Stimulated activated naive CD4-positive, alpha-beta T cell (primary cell): ENCODE results near the gene SNX25.
"Not testable (repeated sequence)": the region's sequence is repeated elsewhere in the genome, so short reads cannot be mapped to it uniquely, and the experiment has no call there.

Source experiments
- DNase-seq, 6 experiments: peaks; one replicate each; lab custom pipeline; 2025; lab: John Stamatoyannopoulos, UW

SNX25 gene

DNA sequence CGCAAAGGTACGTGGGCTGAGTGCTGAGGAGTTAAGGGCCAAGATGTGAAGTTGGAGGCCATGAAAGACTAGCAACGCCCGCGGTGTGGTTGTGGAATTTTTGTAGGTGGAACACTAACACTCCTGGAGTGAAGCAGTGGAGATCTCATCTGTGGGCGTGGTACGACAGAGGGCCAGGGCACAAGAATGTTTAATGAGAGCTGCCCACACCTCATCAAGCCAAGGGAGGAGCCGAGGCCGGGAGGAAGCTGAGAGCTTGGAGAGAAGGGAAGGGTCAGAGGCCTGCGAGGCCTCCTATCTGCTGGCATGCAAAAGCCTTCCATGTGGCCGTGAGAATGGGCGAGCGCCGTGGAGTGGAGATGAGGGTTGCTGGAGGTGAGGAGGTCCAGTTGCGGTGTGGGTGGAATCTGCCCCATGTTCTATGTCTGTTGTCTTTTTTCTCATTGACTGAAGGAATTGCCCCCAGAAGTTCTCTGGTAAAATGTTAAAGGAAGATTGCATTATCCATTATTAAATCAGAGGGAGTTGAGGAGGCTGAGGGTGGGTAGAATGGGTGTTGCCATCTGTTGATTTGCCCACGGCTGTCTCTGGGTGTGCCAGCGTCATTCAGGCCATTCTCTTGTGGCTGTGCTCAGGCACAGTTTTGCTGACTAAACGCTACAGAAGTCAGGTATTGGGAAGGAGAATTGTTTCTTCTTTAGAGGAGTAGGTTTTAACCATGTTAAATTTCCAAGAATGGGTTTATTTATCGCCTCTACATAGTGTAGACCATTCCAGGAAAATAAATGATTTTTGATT is 19.8 kb downstream of the SNX25 start:
- DNase-seq = no peak

DNA sequence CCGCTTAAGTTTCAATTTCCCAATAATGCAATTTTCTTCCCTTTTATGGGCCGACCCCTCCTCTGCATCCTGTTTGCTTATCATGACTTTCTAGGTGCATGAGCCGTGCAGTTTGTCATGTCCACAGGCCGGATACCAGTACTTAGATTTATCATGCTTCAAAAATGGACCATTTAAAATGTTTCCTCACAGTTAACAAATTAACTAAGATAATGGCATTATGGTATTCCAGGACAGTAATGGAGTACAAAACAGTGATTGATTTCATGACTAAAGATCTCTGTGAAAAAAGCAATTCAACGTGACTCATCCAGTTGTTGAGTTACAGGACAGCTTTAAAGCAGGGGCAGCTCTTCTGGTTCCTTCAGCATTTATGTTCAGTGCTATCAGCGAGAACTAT is 23.0 kb downstream of the SNX25 start:
- no peak for DNase-seq

DNA sequence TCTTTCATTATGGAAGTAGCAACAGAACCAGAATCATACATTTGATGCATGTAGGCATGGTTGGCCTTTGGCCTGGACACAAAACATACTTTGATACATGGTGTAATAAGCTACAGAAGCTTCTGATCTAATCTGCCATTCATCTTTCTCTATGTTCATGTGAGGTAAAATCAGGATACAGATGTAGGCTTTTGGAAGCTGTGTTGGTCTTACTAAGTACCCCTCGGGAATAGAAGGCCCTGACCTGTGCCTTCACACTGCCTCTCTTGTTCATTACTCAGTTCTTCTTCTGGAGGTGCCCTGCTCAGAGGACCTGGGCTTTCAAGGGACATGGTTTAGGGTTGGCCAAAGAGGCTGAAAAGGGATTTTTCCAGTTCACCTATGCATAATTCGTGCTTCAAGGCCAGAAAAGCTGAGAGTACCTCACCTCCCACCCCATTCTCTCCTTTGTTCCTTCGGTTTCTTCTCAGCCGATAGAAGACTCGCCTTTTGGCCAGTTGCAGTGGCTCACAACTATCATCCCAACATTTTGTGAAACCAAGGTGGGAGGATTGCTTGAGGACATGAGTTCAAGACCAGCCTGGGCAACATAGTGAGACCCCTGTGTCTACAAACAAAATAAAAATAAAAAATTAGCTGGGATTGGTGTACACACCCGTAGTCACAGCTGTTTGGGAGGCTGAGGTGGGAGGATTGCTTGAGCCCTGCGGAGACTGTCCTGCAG is 25.9 kb downstream of the SNX25 start:
- no peak for DNase-seq

DNA sequence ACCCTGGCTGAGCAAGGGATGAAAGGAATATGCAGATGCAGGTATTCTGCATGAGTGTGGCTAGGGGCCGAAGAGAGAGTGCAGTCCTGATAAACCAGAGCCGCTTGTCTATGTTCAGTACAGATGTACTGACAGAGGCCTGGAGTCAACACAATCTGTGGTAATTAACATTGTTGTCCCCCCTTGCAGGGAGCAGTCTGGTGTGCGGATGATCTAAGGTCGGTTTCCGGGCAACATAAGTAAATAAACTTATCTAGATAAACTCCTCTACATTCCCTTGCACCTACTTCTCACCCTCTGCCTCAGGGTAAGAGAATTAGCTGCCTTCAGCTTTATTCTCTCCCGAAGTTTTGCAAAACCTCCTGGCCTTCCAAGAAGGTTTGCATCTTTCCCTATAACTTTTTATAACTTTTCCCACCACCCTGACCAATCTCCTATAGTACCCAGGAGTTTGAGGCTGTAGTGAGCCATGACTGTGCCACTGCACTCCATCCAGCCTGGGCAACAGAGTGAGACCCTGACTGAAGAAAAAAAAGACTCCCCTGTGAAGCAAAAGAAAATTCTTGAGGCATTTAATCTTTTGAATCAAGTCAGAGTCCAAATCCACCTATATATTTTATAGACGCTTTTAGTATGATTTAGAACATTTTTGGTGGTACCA is 26.6 kb downstream of the SNX25 start:
- no peak for DNase-seq

DNA sequence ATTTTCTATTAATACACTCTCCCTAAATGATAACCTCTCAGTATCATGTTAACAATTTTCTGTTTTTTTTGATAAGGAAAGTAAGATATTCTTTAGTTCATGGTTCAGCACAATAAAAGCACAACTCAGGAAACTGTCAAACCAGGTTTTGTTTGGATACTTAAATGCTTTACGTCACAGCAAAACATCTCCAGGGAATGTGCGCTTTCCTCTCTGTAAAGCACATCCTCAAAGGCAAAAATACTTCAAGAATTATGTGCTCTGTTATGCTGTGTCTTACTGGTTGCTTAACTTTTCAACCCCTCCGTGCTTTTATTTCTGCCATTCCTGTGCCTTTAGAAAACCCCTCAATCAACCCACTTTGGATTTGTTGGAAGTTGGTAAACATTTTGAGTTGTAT is 27.8 kb downstream of the SNX25 start:
- DNase-seq = no peak

DNA sequence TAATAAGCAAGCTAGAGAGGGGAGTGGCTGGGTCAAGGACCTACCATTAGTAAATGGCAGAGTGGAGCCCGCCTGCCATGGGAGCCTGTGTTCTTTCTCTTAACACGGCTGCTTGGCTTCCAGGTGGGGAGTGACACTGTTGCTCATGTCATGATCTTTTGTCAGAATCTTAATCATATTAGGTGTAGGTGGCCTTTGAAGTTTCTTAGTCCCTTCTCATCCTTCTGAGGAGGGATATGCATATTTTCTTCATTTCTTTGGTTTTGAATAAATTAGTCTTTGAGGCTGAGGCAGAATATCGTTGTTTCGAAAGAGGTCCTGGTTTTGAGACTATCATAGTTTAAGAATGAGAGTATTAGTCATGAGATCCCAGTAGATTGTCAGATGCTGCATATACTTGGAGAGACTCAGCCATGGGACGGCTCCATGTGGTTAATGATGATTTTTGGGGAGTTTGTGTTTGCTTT is 28.9 kb downstream of the SNX25 start:
- DNase-seq = no peak

DNA sequence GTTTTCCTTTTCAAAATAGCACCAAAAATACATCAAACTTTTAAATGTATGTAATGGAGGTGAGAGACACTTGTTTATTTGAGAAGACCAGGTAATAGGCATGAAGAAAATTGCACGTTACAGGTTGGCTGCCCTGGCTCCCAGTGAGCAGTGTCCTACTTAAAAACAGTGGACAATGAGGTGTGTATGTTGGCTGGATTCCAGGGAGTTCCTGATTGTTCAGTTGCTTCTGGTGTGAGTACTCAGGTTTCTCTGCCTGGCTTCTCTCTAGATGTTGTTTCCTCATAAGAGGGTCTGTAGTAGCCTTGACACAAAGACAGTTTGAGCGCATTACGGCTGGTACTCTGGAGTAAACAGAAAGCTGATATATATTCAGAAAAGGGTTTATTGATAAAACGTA is 29.4 kb downstream of the SNX25 start:
- no peak for DNase-seq

DNA sequence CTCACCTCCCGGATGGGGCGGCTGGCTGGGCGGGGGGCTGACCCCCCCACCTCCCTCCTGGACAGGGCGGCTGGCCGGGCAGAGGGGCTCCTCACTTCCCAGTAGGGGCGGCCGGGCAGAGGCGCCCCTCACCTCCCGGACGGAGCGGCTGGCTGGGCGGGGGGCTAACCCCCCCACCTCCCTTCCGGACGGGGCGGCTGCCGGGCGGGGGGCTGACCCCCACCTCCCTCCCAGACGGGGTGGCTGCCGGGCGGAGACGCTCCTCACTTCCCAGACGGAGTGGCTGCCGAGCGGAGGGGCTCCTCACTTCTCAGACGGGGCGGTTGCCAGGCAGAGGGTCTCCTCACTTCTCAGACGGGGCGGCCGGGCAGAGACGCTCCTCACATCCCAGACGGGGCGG is 31.1 kb downstream of the SNX25 start:
- not testable (repeated sequence) for DNase-seq

DNA sequence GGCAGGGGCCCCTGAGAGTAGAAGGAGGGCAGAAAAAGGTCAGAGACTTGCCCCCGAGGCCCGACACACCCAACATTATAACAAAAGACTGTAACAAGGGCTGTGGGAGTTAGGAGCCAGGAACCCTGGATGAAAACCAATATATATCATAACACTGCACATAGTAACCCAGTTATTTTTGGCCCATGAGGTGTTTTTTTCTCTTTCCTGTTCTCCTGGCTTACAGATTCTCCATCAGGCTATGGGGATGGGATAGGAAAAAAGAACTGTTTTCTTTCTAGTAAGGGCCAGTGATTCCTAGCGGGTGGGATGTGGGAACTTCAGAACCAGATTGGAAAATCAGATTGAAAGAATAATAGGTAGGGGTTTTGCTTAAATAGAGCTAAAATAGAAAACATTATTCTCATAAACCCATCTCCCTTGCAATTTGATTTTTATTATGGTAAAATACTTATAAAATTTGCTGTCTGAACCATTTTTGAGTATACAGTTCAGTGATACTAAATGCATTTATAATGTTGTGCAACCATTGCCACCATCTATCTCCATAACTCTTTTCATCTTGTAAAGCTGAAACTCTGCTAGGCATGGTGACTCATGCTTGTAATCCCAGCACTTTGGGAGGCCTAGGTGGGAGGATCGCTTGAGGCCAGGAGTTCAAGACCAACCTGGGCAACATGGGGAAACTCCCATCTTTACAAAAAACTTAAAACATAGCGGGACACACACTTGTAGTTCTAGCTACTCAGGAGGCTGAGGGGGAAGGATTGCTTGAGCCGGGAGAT is 33.5 kb downstream of the SNX25 start:
- DNase-seq = no peak

DNA sequence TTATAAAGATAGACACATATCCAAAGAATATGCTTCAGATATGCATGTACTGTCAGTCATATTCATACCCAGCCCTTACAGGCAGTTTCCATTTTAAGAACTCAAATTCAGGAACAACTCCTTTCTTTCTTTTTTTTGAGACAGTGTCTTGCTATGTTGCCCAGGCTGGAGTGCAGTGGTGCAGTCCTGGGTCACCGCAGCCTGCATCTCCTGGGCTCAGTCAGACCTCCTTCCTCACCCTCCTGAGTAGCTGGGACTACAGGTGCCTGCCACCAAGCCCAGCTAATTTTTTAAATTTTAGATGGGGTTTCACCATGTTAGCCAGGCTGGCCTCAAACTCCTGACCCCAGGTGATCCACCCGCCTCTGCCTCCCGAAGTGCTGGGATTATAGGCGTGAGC is 34.5 kb downstream of the SNX25 start:
- no peak for DNase-seq

DNA sequence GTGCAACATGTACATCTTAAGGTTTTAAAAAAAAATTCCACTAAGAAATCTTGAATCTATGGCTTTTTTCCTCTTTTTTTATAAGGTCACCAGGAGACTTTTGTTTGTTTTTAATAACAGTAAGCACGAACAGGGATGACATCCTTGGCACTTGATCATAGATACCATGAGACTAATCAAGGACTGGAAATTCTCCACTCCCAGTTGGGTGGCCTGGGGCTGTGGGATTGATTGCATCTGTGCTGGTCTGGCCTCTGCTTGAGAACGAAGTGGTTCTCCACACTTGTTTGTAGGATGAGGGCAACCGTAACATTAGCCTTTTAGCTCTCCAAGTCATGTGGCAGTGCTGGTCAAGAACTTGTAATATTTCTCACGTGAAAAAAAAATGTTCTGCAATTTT is 35.4 kb downstream of the SNX25 start:
- DNase-seq = no peak

DNA sequence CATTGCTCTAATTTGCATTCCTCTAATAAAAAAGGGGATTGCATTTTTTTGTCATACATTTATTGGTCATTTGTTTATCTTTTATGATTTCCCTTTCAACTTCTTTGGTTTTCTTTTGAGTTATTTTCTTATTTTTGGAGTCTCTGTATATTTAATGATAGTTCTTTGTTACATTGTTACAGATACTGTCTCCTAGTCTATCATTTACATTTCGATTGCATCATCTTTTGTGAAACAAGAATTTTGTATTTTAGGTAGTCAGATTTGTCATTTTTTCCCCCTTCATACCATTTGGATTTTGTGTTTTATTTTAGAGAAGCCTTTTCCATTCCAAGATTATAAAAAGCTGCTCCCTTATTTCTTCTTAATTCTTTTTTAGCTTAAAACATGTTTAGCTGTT is 37.1 kb downstream of the SNX25 start:
- DNase-seq = no peak

DNA sequence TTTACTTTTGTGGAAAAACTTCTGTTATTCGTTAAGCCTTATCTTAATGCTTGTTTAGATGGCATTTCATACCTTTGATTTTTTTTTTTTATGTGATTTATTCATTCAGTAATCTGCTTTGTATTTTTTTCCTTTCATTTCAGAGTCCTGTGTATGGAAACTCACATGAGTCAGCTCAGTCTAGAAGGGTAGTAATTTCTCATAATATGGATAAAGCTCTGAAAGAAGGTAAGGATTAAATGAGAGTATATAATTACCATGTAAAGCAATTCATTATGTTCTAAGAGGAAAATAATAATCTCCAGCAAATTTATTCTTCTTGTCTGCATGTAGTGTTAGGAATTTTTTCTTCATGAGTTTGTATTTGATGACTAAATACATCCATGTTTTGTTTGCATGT is 37.8 kb downstream of the SNX25 start:
- no peak for DNase-seq

DNA sequence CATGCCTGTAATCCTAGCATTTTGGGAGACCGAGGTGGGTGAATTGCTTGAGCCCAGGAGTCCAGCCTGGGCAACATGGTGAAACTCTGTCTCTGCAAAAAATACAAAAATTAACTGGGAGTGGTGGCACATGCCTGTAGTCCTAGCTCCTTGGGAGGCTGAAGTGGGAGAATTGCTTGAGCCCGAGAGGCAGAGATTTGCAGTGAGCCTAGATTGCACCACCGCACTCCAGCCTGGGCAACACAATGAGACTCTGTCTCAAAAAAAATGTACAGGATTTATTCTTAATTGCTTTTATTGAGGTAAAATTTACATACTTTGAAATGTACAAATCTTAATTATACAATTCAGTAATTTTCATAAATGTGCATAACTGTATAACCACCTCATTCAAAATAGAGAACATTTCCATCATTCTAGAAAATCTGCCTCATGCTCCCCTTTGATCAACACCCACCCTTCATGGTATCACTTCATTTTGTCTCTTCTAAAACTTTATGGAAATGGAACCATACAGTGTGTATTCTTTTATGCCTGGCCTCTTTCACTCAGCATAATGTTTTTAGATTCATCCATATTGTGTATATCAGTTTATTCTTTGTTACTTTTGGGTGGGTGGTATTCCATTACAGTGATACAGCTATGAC is 39.1 kb downstream of the SNX25 start:
- DNase-seq = no peak

DNA sequence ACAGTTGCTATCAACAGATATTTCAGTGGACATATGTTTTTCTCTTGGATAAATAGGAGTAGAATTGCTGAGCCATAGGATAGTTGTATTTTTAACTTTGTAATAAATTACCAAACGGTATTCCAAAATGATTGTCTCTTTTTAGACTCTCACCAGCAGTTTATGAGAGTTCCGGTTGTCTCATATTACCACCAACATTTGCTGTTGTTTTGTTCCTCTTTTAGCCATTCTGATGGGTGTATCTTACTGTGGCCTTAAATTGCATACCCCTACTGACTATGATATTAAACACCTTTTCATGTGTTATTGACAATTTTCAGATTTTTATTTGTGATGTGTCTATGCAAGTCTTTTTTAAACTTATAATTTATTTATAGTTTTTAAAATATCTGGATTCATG is 39.7 kb downstream of the SNX25 start:
- DNase-seq = no peak

DNA sequence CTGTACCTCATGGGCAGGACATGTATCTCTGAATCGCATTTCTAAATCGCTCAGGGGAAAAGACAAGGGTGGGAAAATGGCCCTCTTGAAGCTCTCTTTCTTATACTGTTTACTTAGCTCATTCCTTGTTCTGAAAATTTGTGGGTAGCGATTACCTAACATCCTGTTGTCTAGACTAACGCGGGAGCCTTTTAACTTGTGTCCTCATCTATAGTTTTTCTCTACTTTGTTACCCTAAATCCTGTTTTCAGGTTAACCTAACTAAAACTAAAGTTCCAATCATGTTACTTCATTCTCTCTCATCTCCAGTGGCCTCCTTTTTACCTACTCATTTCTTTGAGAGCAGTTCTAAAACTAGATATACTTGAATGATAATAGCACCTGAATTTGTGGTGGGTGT is 45.0 kb downstream of the SNX25 start:
- peak in 3 of 6 experiments; percentile 22 to 80 (median 45) for DNase-seq

DNA sequence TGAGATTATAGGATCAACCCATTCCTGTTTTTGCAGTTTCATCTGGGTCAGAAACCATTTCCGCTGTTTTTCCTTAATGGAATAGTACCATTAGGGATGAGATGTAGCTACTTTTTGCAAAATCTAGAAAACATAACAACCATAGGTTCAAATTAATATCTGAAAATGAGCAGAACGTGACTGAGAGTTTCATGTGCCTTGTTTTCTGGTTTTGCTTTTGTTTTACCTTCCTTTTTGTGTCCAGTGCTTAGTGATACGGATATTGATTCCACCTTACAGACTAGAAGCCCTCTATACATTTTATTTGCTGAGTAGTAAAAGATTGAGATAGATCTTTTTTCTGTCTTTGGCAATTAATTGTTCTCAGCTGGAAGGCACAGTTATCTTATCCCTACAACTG is 46.5 kb downstream of the SNX25 start:
- peak in 1 of 6 experiments; percentile 13 for DNase-seq

DNA sequence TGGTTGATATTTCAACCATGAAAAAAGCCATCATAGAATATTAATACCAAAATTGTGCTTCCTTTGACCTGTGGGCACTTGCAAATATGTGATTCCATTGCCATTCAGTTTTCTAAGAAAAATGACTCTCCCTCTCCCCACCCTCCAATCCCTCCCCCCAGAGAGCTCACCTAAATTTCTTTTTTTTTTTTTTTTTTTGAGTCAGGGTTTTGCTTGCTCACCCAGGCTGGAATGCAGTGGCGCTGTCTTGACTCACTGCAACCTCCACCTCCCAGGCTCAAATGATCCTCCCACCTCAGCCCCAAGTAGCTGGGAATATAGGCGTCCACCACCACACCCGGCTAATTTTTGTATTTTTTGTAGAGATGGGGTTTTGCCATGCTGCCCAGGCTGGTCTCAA is 47.0 kb downstream of the SNX25 start:
- no peak for DNase-seq

DNA sequence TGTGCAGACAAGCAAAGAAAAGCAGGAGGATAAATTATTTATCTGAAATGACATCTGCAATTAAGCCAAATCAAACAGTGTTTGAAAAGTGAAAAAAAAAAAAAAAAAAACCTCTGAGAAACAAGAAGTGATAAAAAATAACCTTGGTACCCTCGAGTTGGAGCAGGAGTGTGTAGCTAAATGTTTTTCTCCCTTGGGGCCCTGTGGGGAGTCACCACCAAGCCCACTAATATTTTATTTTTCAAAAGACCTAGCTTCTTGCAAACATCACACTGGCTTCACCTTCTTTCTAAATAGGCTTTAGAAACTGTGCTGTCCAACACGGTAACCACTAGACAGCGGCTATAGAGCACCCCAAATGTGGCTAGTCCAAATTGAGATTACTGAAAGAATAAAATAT is 47.7 kb downstream of the SNX25 start:
- no peak for DNase-seq

DNA sequence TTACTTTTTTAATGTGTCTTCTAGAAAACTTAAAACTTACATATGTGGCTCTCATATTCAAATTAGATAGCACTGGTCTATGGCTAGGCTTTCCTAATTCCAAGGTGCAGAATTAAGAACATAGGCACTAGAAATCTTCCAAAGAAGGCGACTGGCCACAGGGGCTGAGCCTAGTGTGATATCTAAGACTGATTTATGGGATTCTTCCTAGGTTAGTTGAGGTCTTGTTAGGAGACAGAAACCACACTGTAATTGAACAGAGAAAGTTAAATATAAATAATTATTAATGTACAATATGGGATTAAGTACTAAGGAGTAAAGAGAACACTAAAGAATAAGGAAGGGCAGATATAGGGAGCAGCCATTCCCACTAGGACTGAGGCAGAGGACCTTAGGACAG is 48.3 kb downstream of the SNX25 start:
- no peak for DNase-seq

DNA sequence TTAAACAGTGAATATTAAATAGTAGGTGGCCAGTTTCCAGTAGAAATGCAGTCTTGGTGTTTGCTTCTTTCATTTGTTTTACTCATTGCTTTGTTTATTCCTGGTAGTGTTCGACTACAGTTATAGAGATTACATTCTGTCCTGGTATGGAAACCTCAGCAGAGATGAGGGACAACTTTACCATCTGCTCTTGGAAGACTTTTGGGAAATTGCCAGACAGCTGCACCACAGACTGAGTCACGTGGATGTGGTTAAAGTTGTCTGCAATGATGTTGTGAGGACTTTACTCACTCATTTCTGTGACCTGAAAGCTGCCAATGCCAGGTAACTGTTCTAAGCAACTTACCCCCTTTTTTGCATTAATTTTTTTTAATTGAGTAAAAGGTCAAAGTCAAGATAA is 49.3 kb downstream of the SNX25 start:
- peak in 2 of 6 experiments; percentile 7 to 16 for DNase-seq

DNA sequence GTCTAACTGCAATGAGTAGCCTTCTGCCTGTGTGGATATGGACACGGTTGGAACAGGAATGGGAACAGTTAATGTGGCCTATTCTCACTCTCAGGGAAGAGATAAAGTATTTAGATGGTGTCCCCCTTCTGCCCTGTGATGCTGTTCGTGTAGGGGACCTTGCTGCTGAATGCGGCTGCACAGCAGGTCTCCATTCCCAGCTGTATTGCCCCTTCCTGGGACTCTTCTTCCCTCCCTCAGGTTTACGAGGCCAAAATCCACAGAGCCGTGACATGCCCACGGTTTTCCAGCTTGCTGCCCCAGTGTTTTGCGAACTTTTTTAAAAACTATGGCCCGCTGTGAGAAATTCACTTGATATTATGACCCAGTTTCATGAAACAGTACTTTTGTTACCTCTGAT is 50.3 kb downstream of the SNX25 start:
- DNase-seq = no peak
